ENCODE measurements around the gene PLK5.
"Not testable (repeated sequence)": the region's sequence is repeated elsewhere in the genome, so short reads cannot be mapped to it uniquely, and the experiment has no call there.

Gene PLK5

GRCh38 chr19:1523412-1524286, at the start of gene PLK5:
Gene PLK5 (plus strand): TSS chr19:1524077. CDS start chr19:1526997, 2,920 bp downstream.
- DNase-seq, result no peak

GRCh38 chr19:1474765-1475351, 49.0 kb upstream of the PLK5 start:
- DNase-seq, result no peak

- no peak for DNase-seq
These were observed 48.0 kb upstream of the PLK5 start for GRCh38 chr19:1475751-1476437.

GRCh38 chr19:1477056-1477455, 46.8 kb upstream of the PLK5 start:
- DNase-seq, result not testable (repeated sequence)

- peak; percentile 93 for DNase-seq
These were observed 44.8 kb upstream of the PLK5 start, which contains the start of gene C19orf25 for GRCh38 chr19:1478934-1479707. Gene C19orf25 (minus strand): TSS chr19:1479215. CDS start chr19:1478903, 312 bp downstream.

- DNase-seq, result no peak
These were observed 42.5 kb upstream of the PLK5 start for GRCh38 chr19:1481224-1481892.

GRCh38 chr19:1481893-1482360, 42.0 kb upstream of the PLK5 start:
- no peak for DNase-seq

- no peak for DNase-seq
These were observed 41.3 kb upstream of the PLK5 start for GRCh38 chr19:1482361-1483130.

GRCh38 chr19:1483131-1483978, 40.5 kb upstream of the PLK5 start:
- DNase-seq, result no peak

- DNase-seq, result no peak
These were observed 39.9 kb upstream of the PLK5 start for GRCh38 chr19:1483979-1484428.

- DNase-seq, result no peak
These were observed 36.9 kb upstream of the PLK5 start for GRCh38 chr19:1486720-1487575.

- DNase-seq, result no peak
These were observed 36.1 kb upstream of the PLK5 start for GRCh38 chr19:1487576-1488281.

- no peak for DNase-seq
These were observed 35.6 kb upstream of the PLK5 start for GRCh38 chr19:1488282-1488601.

GRCh38 chr19:1489463-1490310, 34.2 kb upstream of the PLK5 start:
- DNase-seq, result no peak

GRCh38 chr19:1490311-1491113, 33.4 kb upstream of the PLK5 start, which contains the start of gene PCSK4:
Gene PCSK4 (minus strand): TSS chr19:1490350. CDS start chr19:1490346, 4 bp downstream.
- DNase-seq, result peak; percentile 99

- no peak for DNase-seq
These were observed 32.6 kb upstream of the PLK5 start, which contains the start of gene REEP6 for GRCh38 chr19:1491114-1491848. Gene REEP6 (plus strand): TSS chr19:1491181. CDS start chr19:1491270, 89 bp downstream.

Measured in NCI-H2171 treated with DMSO at 0.1 percent for 48 hours (cell line).